Hepatocyte (in vitro differentiated cells): Measurements from ENCODE around the gene OR52A5. TPM values are rescaled to one million over a fixed set of nuclear protein-coding genes. Genes with fewer than 3 reads are reported as not detected.

ENCODE experiments used
- DNase-seq: peaks from one replicate; pipeline ENCODE4 v3.0.0-alpha.2; 2016; ENCODE audit warnings: low spot score
- H2AFZ ChIP-seq: fragments of 200-600 bp; sonication (generic); 2 replicates; pipeline ENCODE4 v1.6.0; 2016; ENCODE audit warnings: antibody characterized with exemption, mild to moderate bottlenecking
- H3K27ac ChIP-seq: fragments of 200-600 bp; sonication (generic); 2 replicates; pipeline ENCODE4 v1.5.1; 2016; ENCODE audit warnings: mild to moderate bottlenecking
- H3K27me3 ChIP-seq: fragments of 200-600 bp; sonication (generic); 2 replicates; pipeline ENCODE4 v1.6.1; 2016
- H3K36me3 ChIP-seq: fragments of 200-600 bp; sonication (generic); replicated peaks from 2 replicates; pipeline ENCODE4 v1.5.1; 2016; ENCODE audit warnings: low read depth; ENCODE audit not compliant: insufficient read depth
- H3K4me1 ChIP-seq: fragments of 200-600 bp; sonication (generic); 2 replicates; pipeline ENCODE4 v1.5.1; 2016; ENCODE audit warnings: mild to moderate bottlenecking, moderate library complexity; ENCODE audit not compliant: insufficient read depth
- H3K4me2 ChIP-seq: fragments of 200-600 bp; sonication (generic); 2 replicates; pipeline ENCODE4 v1.6.0; 2016
- H3K4me3 ChIP-seq: fragments of 200-600 bp; sonication (generic); 2 replicates; pipeline ENCODE4 v1.5.1; 2016; ENCODE audit warnings: mild to moderate bottlenecking
- H3K79me2 ChIP-seq: fragments of 200-600 bp; sonication (generic); 2 replicates; pipeline ENCODE4 v1.6.0; 2017; ENCODE audit warnings: mild to moderate bottlenecking
- H3K9me2 ChIP-seq: fragments of 200-600 bp; sonication (generic); replicated peaks from 2 replicates; pipeline ENCODE4 v1.6.0; 2017; ENCODE audit warnings: mild to moderate bottlenecking; ENCODE audit not compliant: insufficient read depth
- H3K9me3 ChIP-seq: fragments of 200-600 bp; sonication (generic); 2 replicates; pipeline ENCODE4 v1.5.1; 2016; ENCODE audit warnings: low read depth, mild to moderate bottlenecking
- H4K20me1 ChIP-seq: fragments of 200-600 bp; sonication (generic); 2 replicates; pipeline ENCODE4 v1.6.0; 2016; ENCODE audit warnings: mild to moderate bottlenecking; ENCODE audit not compliant: insufficient read depth, poor library complexity, severe bottlenecking
- EZH2 ChIP-seq: fragments of 200-600 bp; sonication (generic); IDR thresholded peaks from 2 replicates; pipeline ENCODE4 v1.6.1; 2016; ENCODE audit warnings: antibody characterized with exemption, mild to moderate bottlenecking, borderline replicate concordance
- EZH2phosphoT487 ChIP-seq: fragments of 200-600 bp; sonication (generic); IDR thresholded peaks from one replicate; pipeline ENCODE4 v1.6.1; 2018; ENCODE audit warnings: antibody characterized with exemption, mild to moderate bottlenecking, low read depth, moderate library complexity; ENCODE audit not compliant: unreplicated experiment, severe bottlenecking
- WGBS: methylation state at CpG from one replicate; pipeline ENCODE4 v1.1.6; 2016; ENCODE audit warnings: low lambda C conversion rate; ENCODE audit errors: missing lambda C conversion rate; 5-methylcytosine and 5-hydroxymethylcytosine counted together
- polyA plus RNA-seq: library from polyadenylated mRNA; unstranded; fragments of >200 nt; fragmentation: Nextera tagmentation; extraction: Ambion mirVana; gene quantifications from 2 replicates; pipeline ENCODE4 v1.2.1, GENCODE V29; 2016
- total RNA-seq: library from RNA; depleted of rRNA; stranded (reverse); fragments of >200 nt; gene quantifications from 2 replicates; pipeline ENCODE4 v1.2.3, GENCODE V29; 2014
- TF ChIP-seq, protein P1 (sequence below): fragments of 200-600 bp; sonication (generic); IDR thresholded peaks from 2 replicates; pipeline ENCODE4 v1.5.1; 2016; ENCODE audit warnings: antibody characterized with exemption, mild to moderate bottlenecking; ENCODE audit not compliant: poor library complexity

Gene OR52A5
- total and polyA plus RNA-seq, 2 experiments from 2014 or later, result not detected

DNA sequence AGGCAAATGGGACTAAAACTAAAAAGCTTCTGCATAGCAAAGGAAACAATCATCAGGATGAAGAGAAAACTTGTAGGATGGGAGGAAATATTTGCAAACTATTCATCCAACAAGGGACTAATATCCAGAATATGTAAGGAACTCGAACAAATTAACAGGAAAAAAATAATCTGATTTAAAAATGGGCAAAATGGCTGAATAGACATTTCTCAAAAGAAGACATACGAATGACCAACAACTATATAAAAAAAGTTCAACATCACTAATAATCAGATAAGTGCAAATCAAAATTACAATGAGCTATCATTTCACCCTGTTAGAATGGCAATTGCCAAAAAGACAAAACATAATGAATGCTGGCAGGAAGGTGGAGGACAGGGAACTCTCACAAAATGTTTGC, 56.8 kb downstream of the OR52A5 start:
- Histone ChIP-seq H3K9me3 (no peaks in the 10 kb centered on the region), H3K27ac (no peak overlapping the region), H3K4me1 (no peaks in the 10 kb centered on the region), H3K9me2 (no peaks in the 10 kb centered on the region), H2AFZ (no peak overlapping the region), H3K36me3 (no peaks in the 10 kb centered on the region), H3K79me2 (no peaks in the 10 kb centered on the region), H4K20me1 (no peaks in the 10 kb centered on the region), H3K27me3 (no peaks in the 10 kb centered on the region), H3K4me3 (no peak overlapping the region), H3K4me2 (no peak overlapping the region)
- WGBS, result 80% methylated on average over 2 of the region's 2 CpGs
- TF ChIP-seq EZH2phosphoT487 (no peak), EZH2 (no peak)
- TF ChIP-seq, protein P1, sequence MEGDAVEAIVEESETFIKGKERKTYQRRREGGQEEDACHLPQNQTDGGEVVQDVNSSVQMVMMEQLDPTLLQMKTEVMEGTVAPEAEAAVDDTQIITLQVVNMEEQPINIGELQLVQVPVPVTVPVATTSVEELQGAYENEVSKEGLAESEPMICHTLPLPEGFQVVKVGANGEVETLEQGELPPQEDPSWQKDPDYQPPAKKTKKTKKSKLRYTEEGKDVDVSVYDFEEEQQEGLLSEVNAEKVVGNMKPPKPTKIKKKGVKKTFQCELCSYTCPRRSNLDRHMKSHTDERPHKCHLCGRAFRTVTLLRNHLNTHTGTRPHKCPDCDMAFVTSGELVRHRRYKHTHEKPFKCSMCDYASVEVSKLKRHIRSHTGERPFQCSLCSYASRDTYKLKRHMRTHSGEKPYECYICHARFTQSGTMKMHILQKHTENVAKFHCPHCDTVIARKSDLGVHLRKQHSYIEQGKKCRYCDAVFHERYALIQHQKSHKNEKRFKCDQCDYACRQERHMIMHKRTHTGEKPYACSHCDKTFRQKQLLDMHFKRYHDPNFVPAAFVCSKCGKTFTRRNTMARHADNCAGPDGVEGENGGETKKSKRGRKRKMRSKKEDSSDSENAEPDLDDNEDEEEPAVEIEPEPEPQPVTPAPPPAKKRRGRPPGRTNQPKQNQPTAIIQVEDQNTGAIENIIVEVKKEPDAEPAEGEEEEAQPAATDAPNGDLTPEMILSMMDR, result no peak
- DNase-seq, result no peak

Other genes starting within 250 kb of the OR52A5 start
- not detected in 2 replicates for gene OR51A7, start 234.6 kb downstream of the OR52A5 start, total RNA-seq
- not detected in 2 replicates for gene OR51A7, start 234.6 kb downstream of the OR52A5 start, polyA plus RNA-seq
- not detected in 2 replicates for gene OR51G2, start 219.0 kb downstream of the OR52A5 start, total RNA-seq
- not detected in 2 replicates for gene OR51G2, start 219.0 kb downstream of the OR52A5 start, polyA plus RNA-seq
- gene OR51G1, start 214.0 kb downstream of the OR52A5 start, total RNA-seq, result not detected in 2 replicates
- not detected in 2 replicates for gene OR51G1, start 214.0 kb downstream of the OR52A5 start, polyA plus RNA-seq
- not detected in 2 replicates for gene OR51A4, start 190.8 kb downstream of the OR52A5 start, total RNA-seq
- gene OR51A4, start 190.8 kb downstream of the OR52A5 start, polyA plus RNA-seq, result not detected in 2 replicates
- not detected in 2 replicates for gene OR51A2, start 182.6 kb downstream of the OR52A5 start, total RNA-seq
- gene OR51A2, start 182.6 kb downstream of the OR52A5 start, polyA plus RNA-seq, result not detected in 2 replicates
- not detected in 2 replicates for gene OR51L1, start 143.5 kb downstream of the OR52A5 start, total RNA-seq
- not detected in 2 replicates for gene OR51L1, start 143.5 kb downstream of the OR52A5 start, polyA plus RNA-seq
- gene OR52J3, start 91.8 kb downstream of the OR52A5 start, total RNA-seq, result not detected in 2 replicates
- gene OR52J3, start 91.8 kb downstream of the OR52A5 start, polyA plus RNA-seq, result not detected in 2 replicates
- gene OR52E2, start 78.7 kb downstream of the OR52A5 start, total RNA-seq, result not detected in 2 replicates
- not detected in 2 replicates for gene OR52E2, start 78.7 kb downstream of the OR52A5 start, polyA plus RNA-seq
- gene OR52E1, start 68.8 kb downstream of the OR52A5 start, total RNA-seq, result not detected in 2 replicates
- not detected in 2 replicates for gene OR52E1, start 68.8 kb downstream of the OR52A5 start, polyA plus RNA-seq
- not detected in 2 replicates for gene OR52A1, start 16.4 kb upstream of the OR52A5 start, total RNA-seq
- not detected in 2 replicates for gene OR52A1, start 16.4 kb upstream of the OR52A5 start, polyA plus RNA-seq
- not detected in 2 replicates for gene OR51V1, start 62.3 kb upstream of the OR52A5 start, total RNA-seq
- not detected in 2 replicates for gene OR51V1, start 62.3 kb upstream of the OR52A5 start, polyA plus RNA-seq
- not detected in 2 replicates for gene HBB, start 88.7 kb upstream of the OR52A5 start, total RNA-seq
- not detected in 2 replicates for gene HBB, start 88.7 kb upstream of the OR52A5 start, polyA plus RNA-seq
- gene HBD, start 96.1 kb upstream of the OR52A5 start, total RNA-seq, result not detected in 2 replicates
- gene HBD, start 96.1 kb upstream of the OR52A5 start, polyA plus RNA-seq, result not detected in 2 replicates
- not detected in 2 replicates for gene HBG1, start 111.5 kb upstream of the OR52A5 start, total RNA-seq
- gene HBG1, start 111.5 kb upstream of the OR52A5 start, polyA plus RNA-seq, result not detected in 2 replicates
- gene HBG2, start 116.4 kb upstream of the OR52A5 start, total RNA-seq, result not detected in 2 replicates
- gene HBG2, start 116.4 kb upstream of the OR52A5 start, polyA plus RNA-seq, result 0.63 TPM in 1 of 2 replicates, not detected in the other
- gene HBE1, start 131.6 kb upstream of the OR52A5 start, total RNA-seq, result 1.1 and 1.6 TPM in 2 replicates
- 0.25 and 1.5 TPM in 2 replicates for gene HBE1, start 131.6 kb upstream of the OR52A5 start, polyA plus RNA-seq
- not detected in 2 replicates for gene OR51B4, start 163.6 kb upstream of the OR52A5 start, total RNA-seq
- 0.17 TPM in 1 of 2 replicates, not detected in the other for gene OR51B4, start 163.6 kb upstream of the OR52A5 start, polyA plus RNA-seq
- gene OR51B2, start 185.9 kb upstream of the OR52A5 start, total RNA-seq, result not detected in 2 replicates
- gene OR51B2, start 185.9 kb upstream of the OR52A5 start, polyA plus RNA-seq, result not detected in 2 replicates
- gene OR51B5, start 205.2 kb upstream of the OR52A5 start, total RNA-seq, result 0.20 TPM in 1 of 2 replicates, not detected in the other
- not detected in 2 replicates for gene OR51B5, start 205.2 kb upstream of the OR52A5 start, polyA plus RNA-seq
- gene OR51B6, start 213.2 kb upstream of the OR52A5 start, total RNA-seq, result not detected in 2 replicates
- gene OR51B6, start 213.2 kb upstream of the OR52A5 start, polyA plus RNA-seq, result not detected in 2 replicates
- not detected in 2 replicates for gene OR51M1, start 245.5 kb upstream of the OR52A5 start, total RNA-seq
- gene OR51M1, start 245.5 kb upstream of the OR52A5 start, polyA plus RNA-seq, result not detected in 2 replicates